CD14-positive monocyte (primary cell): ENCODE measurements around the gene LAMA4. TPM values are rescaled to one million over a fixed set of nuclear protein-coding genes. Genes with fewer than 3 reads are reported as not detected.

ENCODE experiments used
- DNase-seq, 3 donors: peaks; one replicate each; pipeline ENCODE4 v3.0.0-alpha.2; 2011 to 2022
- H2AFZ ChIP-seq: 2 replicates; pipeline ENCODE4 v1.6.0; 2012; ENCODE audit warnings: mild to moderate bottlenecking, low read depth, low read length, inconsistent platforms; ENCODE audit not compliant: insufficient read depth, poor library complexity, severe bottlenecking
- H3K27ac ChIP-seq, 2 donors: 1 replicate in 1 of 2; 2 replicates in 1 of 2; pipeline ENCODE4 v1.5.1; 2012 to 2013; ENCODE audit warnings: low read length in 2 of 2, control low read depth in 1 of 2, inconsistent platforms in 1 of 2, low read depth in 1 of 2, mild to moderate bottlenecking in 1 of 2
- H3K27me3 ChIP-seq, 2 donors: one replicate each; pipeline versions ENCODE4 v1.6.0 to v1.6.1; 2011 to 2013; ENCODE audit warnings: low read length in 2 of 2; ENCODE audit not compliant: control insufficient read depth in 2 of 2, insufficient read depth in 2 of 2
- H3K36me3 ChIP-seq, 2 donors: replicated peaks in 1 of 2; 1 replicate in 1 of 2; 2 replicates in 1 of 2; pipeline versions ENCODE4 v1.5.1 to v1.6.1; 2012 to 2013; ENCODE audit warnings: low read length in 2 of 2, control low read depth in 1 of 2, inconsistent platforms in 1 of 2, mild to moderate bottlenecking in 1 of 2; ENCODE audit not compliant: insufficient read depth in 2 of 2, control insufficient read depth in 1 of 2
- H3K4me1 ChIP-seq, 2 donors: 1 replicate in 1 of 2; 2 replicates in 1 of 2; pipeline versions ENCODE4 v1.5.1 to v1.6.1; 2012 to 2013; ENCODE audit warnings: low read length in 2 of 2, control low read depth in 1 of 2, inconsistent platforms in 1 of 2, mild to moderate bottlenecking in 1 of 2, moderate library complexity in 1 of 2; ENCODE audit not compliant: insufficient read depth in 2 of 2, control insufficient read depth in 1 of 2
- H3K4me2 ChIP-seq: replicated peaks from 2 replicates; pipeline ENCODE3; 2012; ENCODE audit warnings: low read length, moderate library complexity, mild to moderate bottlenecking; ENCODE audit not compliant: poor library complexity, severe bottlenecking; ENCODE audit errors: extremely low read depth
- H3K4me3 ChIP-seq, 3 experiments: fragments of 200-600 bp in 1 of 3; sonication (generic) in 1 of 3; replicated peaks in 1 of 3; 1 replicate in 2 of 3; 2 replicates in 1 of 3; pipeline ENCODE4 v1.5.1; 2011 to 2013; ENCODE audit warnings: low read length in 3 of 3, mild to moderate bottlenecking in 3 of 3, control low read depth in 2 of 3, low read depth in 2 of 3, inconsistent platforms in 1 of 3, moderate library complexity in 1 of 3
- H3K79me2 ChIP-seq: 2 replicates; pipeline ENCODE4 v1.6.0; 2012; ENCODE audit warnings: mild to moderate bottlenecking, control low read depth, inconsistent platforms, low read length, moderate library complexity; ENCODE audit not compliant: insufficient read depth
- H3K9ac ChIP-seq: 2 replicates; pipeline ENCODE4 v1.6.0; 2017; ENCODE audit warnings: low read length, mild to moderate bottlenecking; ENCODE audit not compliant: insufficient read depth, poor library complexity, severe bottlenecking
- H3K9me3 ChIP-seq, 2 donors: replicated peaks in 1 of 2; 1 replicate in 1 of 2; 2 replicates in 1 of 2; pipeline versions ENCODE4 v1.5.1 to v1.6.1; 2012 to 2013; ENCODE audit warnings: low read length in 2 of 2, control low read depth in 1 of 2; ENCODE audit not compliant: control insufficient read depth in 1 of 2, insufficient read depth in 1 of 2
- H4K20me1 ChIP-seq: 2 replicates; pipeline ENCODE4 v1.6.0; 2012; ENCODE audit warnings: mild to moderate bottlenecking, low read length, control low read depth, moderate library complexity; ENCODE audit not compliant: insufficient read depth
- H3K27ac Mint-ChIP-seq, 7 donors: one replicate each; pipeline ENCODE4 v1.8.0; 2020; ENCODE audit warnings: mild to moderate bottlenecking in 7 of 7, mixed read lengths in 7 of 7, moderate library complexity in 6 of 7, inconsistent platforms in 2 of 7
- H3K27me3 Mint-ChIP-seq, 3 donors: one replicate each; pipeline ENCODE4 v1.8.0; 2021 to 2022; ENCODE audit warnings: low read depth in 3 of 3, mild to moderate bottlenecking in 3 of 3, mixed read lengths in 3 of 3, moderate library complexity in 3 of 3, inconsistent platforms in 1 of 3
- H3K36me3 Mint-ChIP-seq, 2 donors: one replicate each; pipeline ENCODE4 v1.8.0; 2020; ENCODE audit warnings: mixed read lengths in 2 of 2, inconsistent platforms in 1 of 2, mild to moderate bottlenecking in 1 of 2
- H3K4me1 Mint-ChIP-seq: one replicate; pipeline ENCODE4 v1.8.0; 2020; ENCODE audit warnings: mild to moderate bottlenecking, mixed read lengths
- H3K4me3 Mint-ChIP-seq, 2 donors: one replicate each; pipeline ENCODE4 v1.8.0; 2020; ENCODE audit warnings: mild to moderate bottlenecking in 2 of 2, mixed read lengths in 2 of 2, moderate library complexity in 1 of 2
- H3K9me3 Mint-ChIP-seq, 7 donors: one replicate each; pipeline ENCODE4 v1.8.0; 2020 to 2022; ENCODE audit warnings: mixed read lengths in 7 of 7, mild to moderate bottlenecking in 6 of 7, moderate library complexity in 6 of 7, inconsistent platforms in 2 of 7
- CTCF ChIP-seq: fragments of 200-600 bp; IDR thresholded peaks from one replicate; pipeline ENCODE4 v1.8.0; 2022; ENCODE audit warnings: antibody characterized with exemption, mild to moderate bottlenecking
- WGBS: methylation state at CpG from one replicate; pipeline ENCODE4 v1.1.5; 2013; ENCODE audit warnings: missing lambda C conversion rate; ENCODE audit not compliant: insufficient coverage; 5-methylcytosine and 5-hydroxymethylcytosine counted together
- intact Hi-C, 2 donors: fragments of 100-400 bp; cut with micrococcal nuclease; formaldehyde crosslinking; loops; one replicate each; pipeline versions ENCODE4 v1.15.0 to v1.15.1; 2023
- polyA plus RNA-seq, 3 donors: library from polyadenylated mRNA; depleted of rRNA in 1 of 3; unstranded in 2 of 3; stranded (reverse) in 1 of 3; fragments of 300-500 nt in 2 of 3; fragments of >200 nt in 1 of 3; fragmentation: Illumina TruSeq in 2 of 3; gene quantifications; 1 replicate in 2 of 3; 2 replicates in 1 of 3; pipeline ENCODE4 v1.2.3, GENCODE V29; 2012 to 2021

The LAMA4 gene
- polyA plus RNA-seq, 3 donors: not detected

- 100% methylated on average over 1 of the region's 4 CpGs for WGBS
- Mint-ChIP-seq H3K9me3 (peaks cover 0 to 8% (median 2%) of the 10 kb centered on the region in 7 donors), H3K4me1 (peaks cover 13% of the 10 kb centered on the region), H3K27ac (no peak overlapping the region), H3K4me3 (no peak overlapping the region), H3K27me3 (peaks cover 26 to 32% (median 32%) of the 10 kb centered on the region in 3 donors), H3K36me3 (peaks cover 0 to 2% of the 10 kb centered on the region in 2 donors)
- H3K4me2 ChIP-seq: no peak overlapping the region
- H2AFZ ChIP-seq: no peak overlapping the region
- no peak overlapping the region for H3K4me3 ChIP-seq
- no peaks in the 10 kb centered on the region for H3K79me2 ChIP-seq
- peaks cover 7 to 10% of the 10 kb centered on the region in 2 donors for H3K4me1 ChIP-seq
- no peaks in the 10 kb centered on the region for H4K20me1 ChIP-seq
- peaks cover 32 to 33% of the 10 kb centered on the region in 2 donors for H3K27me3 ChIP-seq
- TF ChIP-seq CTCF: no peak
- intact Hi-C loops: no loop called here
- peaks cover 0 to 7% of the 10 kb centered on the region in 2 donors for H3K9me3 ChIP-seq
- H3K27ac ChIP-seq: no peak overlapping the region
- H3K9ac ChIP-seq: no peak overlapping the region
- H3K36me3 ChIP-seq: no peaks in the 10 kb centered on the region
- no peak for DNase-seq
Measured at GRCh38 chr6:112249489-112249888, 4.9 kb downstream of the LAMA4 start.

- intact Hi-C loops: no loop called here
- H3K9me3 Mint-ChIP-seq: peaks cover 0 to 2% (median 0%) of the 10 kb centered on the region in 7 donors
- 91% methylated on average over 5 of the region's 5 CpGs for WGBS
- no peak for TF ChIP-seq CTCF
- Histone ChIP-seq H3K27ac (no peak overlapping the region), H3K79me2 (no peaks in the 10 kb centered on the region), H3K4me3 (no peak overlapping the region), H3K9me3 (no peaks in the 10 kb centered on the region), H3K4me1 (no peaks in the 10 kb centered on the region), H4K20me1 (no peaks in the 10 kb centered on the region), H3K9ac (no peak overlapping the region), H3K27me3 (peaks cover 10 to 11% of the 10 kb centered on the region in 2 donors), H2AFZ (no peak overlapping the region), H3K36me3 (no peaks in the 10 kb centered on the region), H3K4me2 (no peak overlapping the region)
- H3K4me1 Mint-ChIP-seq: no peaks in the 10 kb centered on the region
- no peak for DNase-seq
- no peak overlapping the region for H3K4me3 Mint-ChIP-seq
- peaks cover 6 to 12% (median 11%) of the 10 kb centered on the region in 3 donors for H3K27me3 Mint-ChIP-seq
- no peak overlapping the region for H3K27ac Mint-ChIP-seq
- H3K36me3 Mint-ChIP-seq: no peaks in the 10 kb centered on the region
Measured at GRCh38 chr6:112247275-112247674, 7.1 kb downstream of the LAMA4 start.
